Measurements from ENCODE around the gene MAPKAPK2. TPM values are rescaled to one million over a fixed set of nuclear protein-coding genes. Genes with fewer than 3 reads are reported as not detected.

Gene MAPKAPK2
- total and polyA plus RNA-seq, 2 donors: 36.4 to 72.3 TPM

GRCh38 chr1:206700445-206701036, 15.8 kb downstream of the MAPKAPK2 start:
- H3K36me3 ChIP-seq (ENCODE audit: control insufficient read depth in 2 of 2, insufficient read depth in 2 of 2, low read length in 1 of 2): peaks cover 10 to 23% of the 10 kb centered on the region in 2 donors
- H3K4me1 ChIP-seq (ENCODE audit: control insufficient read depth in 2 of 2, insufficient read depth in 2 of 2, low read length in 2 of 2): peaks cover 23 to 50% of the 10 kb centered on the region in 2 donors
- no peak overlapping the region for H3K4me3 ChIP-seq (ENCODE audit: low read length in 2 of 2)
- H3K27ac ChIP-seq (ENCODE audit: low read depth in 1 of 2, low read length in 1 of 2): no peak overlapping the region
- no peaks in the 10 kb centered on the region for H3K27me3 ChIP-seq (ENCODE audit: control insufficient read depth in 2 of 2, insufficient read depth in 1 of 2, low read length in 1 of 2)
- peaks cover 0 to 2% of the 10 kb centered on the region in 2 donors for H3K9me3 ChIP-seq (ENCODE audit: control insufficient read depth in 2 of 2, insufficient read depth in 1 of 2, low read length in 1 of 2)
- no peak for DNase-seq (ENCODE audit: low read depth in 6 of 9, low spot score in 9 of 9)
- 70% methylated on average over 2 of the region's 2 CpGs for WGBS

GRCh38 chr1:206702260-206702659, 17.6 kb downstream of the MAPKAPK2 start:
- Histone ChIP-seq H3K36me3 (ENCODE audit: control insufficient read depth in 2 of 2, insufficient read depth in 2 of 2, low read length in 1 of 2) (peaks cover 10 to 14% of the 10 kb centered on the region in 2 donors), H3K27me3 (ENCODE audit: control insufficient read depth in 2 of 2, insufficient read depth in 1 of 2, low read length in 1 of 2) (no peaks in the 10 kb centered on the region), H3K27ac (ENCODE audit: low read depth in 1 of 2, low read length in 1 of 2) (no peak overlapping the region), H3K9me3 (ENCODE audit: control insufficient read depth in 2 of 2, insufficient read depth in 1 of 2, low read length in 1 of 2) (no peaks in the 10 kb centered on the region), H3K4me3 (ENCODE audit: low read length in 2 of 2) (no peak overlapping the region), H3K4me1 (ENCODE audit: control insufficient read depth in 2 of 2, insufficient read depth in 2 of 2, low read length in 2 of 2) (peaks cover 36 to 68% of the 10 kb centered on the region in 2 donors)
- no peak for DNase-seq (ENCODE audit: low read depth in 6 of 9, low spot score in 9 of 9)
- 95% methylated on average over 7 of the region's 7 CpGs for WGBS

- Histone ChIP-seq H3K27ac (ENCODE audit: low read depth in 1 of 2, low read length in 1 of 2) (peak overlapping the region in 1 of 2 donors; percentile 26), H3K36me3 (ENCODE audit: control insufficient read depth in 2 of 2, insufficient read depth in 2 of 2, low read length in 1 of 2) (peaks cover 4 to 8% of the 10 kb centered on the region in 2 donors)
- WGBS: 93% methylated on average over 1 of the region's 1 CpG
Measured at GRCh38 chr1:206702803-206703202, 18.1 kb downstream of the MAPKAPK2 start.

GRCh38 chr1:206703661-206704060, 19.0 kb downstream of the MAPKAPK2 start:
- peaks cover 44 to 77% of the 10 kb centered on the region in 2 donors for H3K4me1 ChIP-seq (ENCODE audit: control insufficient read depth in 2 of 2, insufficient read depth in 2 of 2, low read length in 2 of 2)
- whole genome bisulfite sequencing: 40% methylated on average over 4 of the region's 4 CpGs
- no peak overlapping the region for H3K27ac ChIP-seq (ENCODE audit: low read depth in 1 of 2, low read length in 1 of 2)

More at GRCh38 chr1:206702803-206703202, 18.1 kb downstream of the MAPKAPK2 start:
- Histone ChIP-seq H3K27me3 (ENCODE audit: control insufficient read depth in 2 of 2, insufficient read depth in 1 of 2, low read length in 1 of 2) (no peaks in the 10 kb centered on the region), H3K4me3 (ENCODE audit: low read length in 2 of 2) (no peak overlapping the region), H3K9me3 (ENCODE audit: control insufficient read depth in 2 of 2, insufficient read depth in 1 of 2, low read length in 1 of 2) (no peaks in the 10 kb centered on the region), H3K4me1 (ENCODE audit: control insufficient read depth in 2 of 2, insufficient read depth in 2 of 2, low read length in 2 of 2) (peaks cover 40 to 73% of the 10 kb centered on the region in 2 donors)
- DNase-seq (ENCODE audit: low read depth in 6 of 9, low spot score in 9 of 9): no peak

DNA sequence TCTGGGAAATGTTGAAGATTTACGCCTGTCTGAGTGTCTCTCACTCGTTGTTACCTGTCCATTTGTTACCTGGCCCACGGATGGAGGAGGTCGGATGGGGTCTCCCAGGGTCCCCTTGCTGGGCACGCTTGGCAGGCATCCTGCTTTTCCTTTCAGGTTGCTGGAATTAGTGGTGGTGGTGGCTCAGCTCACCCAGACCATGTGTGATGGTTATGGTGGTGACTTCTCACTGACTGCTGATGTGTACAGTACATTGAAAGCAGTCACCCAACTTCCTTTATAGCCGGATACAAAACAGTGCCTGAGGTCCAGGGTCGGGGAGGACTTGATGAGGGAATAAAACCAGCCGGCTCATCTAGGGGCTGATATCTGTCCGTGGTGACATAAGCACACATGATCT, 19.5 kb downstream of the MAPKAPK2 start:
- no peak for DNase-seq (ENCODE audit: low read depth in 6 of 9, low spot score in 9 of 9)
- peaks cover 42 to 74% of the 10 kb centered on the region in 2 donors for H3K4me1 ChIP-seq (ENCODE audit: control insufficient read depth in 2 of 2, insufficient read depth in 2 of 2, low read length in 2 of 2)
- H3K27ac ChIP-seq (ENCODE audit: low read depth in 1 of 2, low read length in 1 of 2): no peak overlapping the region
- WGBS: 86% methylated on average over 9 of the region's 9 CpGs
- peaks cover 0 to 8% of the 10 kb centered on the region in 2 donors for H3K36me3 ChIP-seq (ENCODE audit: control insufficient read depth in 2 of 2, insufficient read depth in 2 of 2, low read length in 1 of 2)
- no peaks in the 10 kb centered on the region for H3K27me3 ChIP-seq (ENCODE audit: control insufficient read depth in 2 of 2, insufficient read depth in 1 of 2, low read length in 1 of 2)
- H3K4me3 ChIP-seq (ENCODE audit: low read length in 2 of 2): no peak overlapping the region
- H3K9me3 ChIP-seq (ENCODE audit: control insufficient read depth in 2 of 2, insufficient read depth in 1 of 2, low read length in 1 of 2): no peaks in the 10 kb centered on the region

More at GRCh38 chr1:206703661-206704060, 19.0 kb downstream of the MAPKAPK2 start:
- Histone ChIP-seq H3K9me3 (ENCODE audit: control insufficient read depth in 2 of 2, insufficient read depth in 1 of 2, low read length in 1 of 2) (no peaks in the 10 kb centered on the region), H3K27me3 (ENCODE audit: control insufficient read depth in 2 of 2, insufficient read depth in 1 of 2, low read length in 1 of 2) (no peaks in the 10 kb centered on the region), H3K4me3 (ENCODE audit: low read length in 2 of 2) (no peak overlapping the region), H3K36me3 (ENCODE audit: control insufficient read depth in 2 of 2, insufficient read depth in 2 of 2, low read length in 1 of 2) (peaks cover 0 to 8% of the 10 kb centered on the region in 2 donors)
- peak in 3 of 9 donors; percentile 33 to 49 (median 45) for DNase-seq (ENCODE audit: low read depth in 6 of 9, low spot score in 9 of 9)

DNA sequence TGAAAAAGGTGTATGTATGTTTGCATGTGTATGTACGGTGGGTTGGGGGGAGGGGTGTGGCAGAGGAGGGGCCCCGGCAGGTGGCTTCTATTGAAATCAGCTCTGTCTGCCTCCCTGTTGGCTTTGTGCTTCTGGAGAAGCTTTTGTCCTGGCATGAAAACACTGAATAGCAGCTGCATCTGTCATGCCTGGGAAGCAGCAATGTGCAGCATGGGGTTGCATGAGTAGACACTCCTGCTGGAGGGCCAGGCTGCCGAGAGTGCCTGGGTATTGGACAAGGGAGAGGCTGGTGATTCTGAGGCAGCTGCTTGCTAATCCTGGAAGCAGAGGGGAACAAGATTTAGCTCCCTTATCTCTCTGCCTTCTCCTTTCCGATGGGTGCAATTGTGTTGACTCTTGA, 20.5 kb downstream of the MAPKAPK2 start:
- peaks cover 0 to 5% of the 10 kb centered on the region in 2 donors for H3K36me3 ChIP-seq (ENCODE audit: control insufficient read depth in 2 of 2, insufficient read depth in 2 of 2, low read length in 1 of 2)
- H3K9me3 ChIP-seq (ENCODE audit: control insufficient read depth in 2 of 2, insufficient read depth in 1 of 2, low read length in 1 of 2): no peaks in the 10 kb centered on the region
- H3K27ac ChIP-seq (ENCODE audit: low read depth in 1 of 2, low read length in 1 of 2): peak overlapping the region in 1 of 2 donors; percentile 27
- WGBS: 55% methylated on average over 4 of the region's 4 CpGs
- peak in 3 of 9 donors; percentile 41 to 66 (median 50) for DNase-seq (ENCODE audit: low read depth in 6 of 9, low spot score in 9 of 9)
- H3K27me3 ChIP-seq (ENCODE audit: control insufficient read depth in 2 of 2, insufficient read depth in 1 of 2, low read length in 1 of 2): no peaks in the 10 kb centered on the region
- peaks cover 42 to 66% of the 10 kb centered on the region in 2 donors for H3K4me1 ChIP-seq (ENCODE audit: control insufficient read depth in 2 of 2, insufficient read depth in 2 of 2, low read length in 2 of 2)
- H3K4me3 ChIP-seq (ENCODE audit: low read length in 2 of 2): no peak overlapping the region

DNA sequence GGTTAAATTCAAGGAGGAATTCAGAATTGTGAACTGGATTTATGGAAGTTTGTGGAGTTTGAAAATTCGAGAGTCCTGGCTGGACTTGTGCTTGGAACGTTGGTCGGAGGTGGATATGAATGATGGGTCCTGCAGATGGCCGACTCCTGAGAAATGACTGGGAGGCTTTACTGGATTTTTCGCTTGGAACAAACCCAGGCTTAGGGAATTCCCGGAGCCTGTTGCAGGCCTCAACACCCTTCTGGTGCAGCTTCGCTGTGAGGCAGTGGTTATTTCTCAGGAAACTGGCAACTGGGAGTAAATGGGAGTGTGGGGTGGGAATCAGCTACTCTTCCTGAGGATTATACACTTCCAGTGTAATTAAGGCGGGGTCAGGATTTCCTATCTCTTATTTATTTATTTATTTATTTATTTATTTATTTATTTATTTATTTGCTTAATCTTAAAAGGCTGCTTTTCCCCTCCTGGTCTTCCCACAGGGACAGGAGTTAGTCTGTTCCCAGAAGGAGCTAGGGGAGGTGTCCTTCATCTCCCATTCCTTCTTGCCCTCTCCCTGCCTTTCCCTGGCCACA, 21.1 kb downstream of the MAPKAPK2 start:
- no peak overlapping the region for H3K4me3 ChIP-seq (ENCODE audit: low read length in 2 of 2)
- no peaks in the 10 kb centered on the region for H3K9me3 ChIP-seq (ENCODE audit: control insufficient read depth in 2 of 2, insufficient read depth in 1 of 2, low read length in 1 of 2)
- peaks cover 42 to 61% of the 10 kb centered on the region in 2 donors for H3K4me1 ChIP-seq (ENCODE audit: control insufficient read depth in 2 of 2, insufficient read depth in 2 of 2, low read length in 2 of 2)
- WGBS: 95% methylated on average over 8 of the region's 8 CpGs
- no peak for DNase-seq (ENCODE audit: low read depth in 6 of 9, low spot score in 9 of 9)
- peaks cover 0 to 4% of the 10 kb centered on the region in 2 donors for H3K36me3 ChIP-seq (ENCODE audit: control insufficient read depth in 2 of 2, insufficient read depth in 2 of 2, low read length in 1 of 2)
- no peaks in the 10 kb centered on the region for H3K27me3 ChIP-seq (ENCODE audit: control insufficient read depth in 2 of 2, insufficient read depth in 1 of 2, low read length in 1 of 2)
- H3K27ac ChIP-seq (ENCODE audit: low read depth in 1 of 2, low read length in 1 of 2): peak overlapping the region; percentile 22 to 53

DNA sequence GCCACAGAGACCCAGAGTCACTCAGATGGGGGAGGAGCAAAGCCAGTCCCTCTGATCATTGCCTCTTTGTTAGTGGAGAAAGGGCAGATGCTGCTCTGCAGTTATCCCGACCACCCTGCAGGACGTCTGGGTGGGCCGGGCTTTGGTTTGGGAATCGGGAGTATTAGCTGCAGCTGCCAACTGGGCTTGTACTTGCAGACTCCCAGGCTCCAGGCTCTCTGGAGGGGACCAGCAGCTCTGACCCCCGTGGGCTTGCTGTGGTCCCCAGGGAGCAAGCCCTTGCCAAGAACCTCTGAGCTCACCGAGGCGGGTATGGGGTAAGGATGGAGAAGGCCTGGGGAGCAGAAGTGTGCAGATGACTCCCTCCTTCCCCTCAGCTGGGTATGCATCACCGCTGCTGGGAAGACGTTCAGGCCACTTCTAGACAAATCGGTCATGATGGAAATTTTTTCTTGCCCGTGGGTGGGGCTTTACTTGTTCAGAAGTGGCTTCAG, 21.6 kb downstream of the MAPKAPK2 start:
- DNase-seq (ENCODE audit: low read depth in 6 of 9, low spot score in 9 of 9): no peak
- H3K27me3 ChIP-seq (ENCODE audit: control insufficient read depth in 2 of 2, insufficient read depth in 1 of 2, low read length in 1 of 2): no peaks in the 10 kb centered on the region
- peaks cover 0 to 4% of the 10 kb centered on the region in 2 donors for H3K36me3 ChIP-seq (ENCODE audit: control insufficient read depth in 2 of 2, insufficient read depth in 2 of 2, low read length in 1 of 2)
- H3K4me3 ChIP-seq (ENCODE audit: low read length in 2 of 2): no peak overlapping the region
- peak overlapping the region; percentile 22 to 53 for H3K27ac ChIP-seq (ENCODE audit: low read depth in 1 of 2, low read length in 1 of 2)
- WGBS: 91% methylated on average over 11 of the region's 11 CpGs
- no peaks in the 10 kb centered on the region for H3K9me3 ChIP-seq (ENCODE audit: control insufficient read depth in 2 of 2, insufficient read depth in 1 of 2, low read length in 1 of 2)
- peaks cover 42 to 58% of the 10 kb centered on the region in 2 donors for H3K4me1 ChIP-seq (ENCODE audit: control insufficient read depth in 2 of 2, insufficient read depth in 2 of 2, low read length in 2 of 2)

- peak overlapping the region; percentile 26 to 38 for H3K27ac ChIP-seq (ENCODE audit: low read depth in 1 of 2, low read length in 1 of 2)
- H3K4me3 ChIP-seq (ENCODE audit: low read length in 2 of 2): no peak overlapping the region
- DNase-seq (ENCODE audit: low read depth in 6 of 9, low spot score in 9 of 9): no peak
- peaks cover 0 to 4% of the 10 kb centered on the region in 2 donors for H3K36me3 ChIP-seq (ENCODE audit: control insufficient read depth in 2 of 2, insufficient read depth in 2 of 2, low read length in 1 of 2)
- peaks cover 42 to 58% of the 10 kb centered on the region in 2 donors for H3K4me1 ChIP-seq (ENCODE audit: control insufficient read depth in 2 of 2, insufficient read depth in 2 of 2, low read length in 2 of 2)
- WGBS: 86% methylated on average over 8 of the region's 8 CpGs
- H3K27me3 ChIP-seq (ENCODE audit: control insufficient read depth in 2 of 2, insufficient read depth in 1 of 2, low read length in 1 of 2): no peaks in the 10 kb centered on the region
- H3K9me3 ChIP-seq (ENCODE audit: control insufficient read depth in 2 of 2, insufficient read depth in 1 of 2, low read length in 1 of 2): no peaks in the 10 kb centered on the region
Measured at GRCh38 chr1:206706806-206707366, 22.2 kb downstream of the MAPKAPK2 start.

All from thymus (tissue), 11 donors.